ENCODE data around the gene LRIT1. TPM values are rescaled to one million over a fixed set of nuclear protein-coding genes. Genes with fewer than 3 reads are reported as not detected.
A peak's percentile ranks its signal among the peaks of the same experiment; 100 is the strongest.

The LRIT1 gene
- total and polyA plus RNA-seq, 3 donors from 2014 or later = 4.0 to 12.8 (median 6.6) TPM

DNA sequence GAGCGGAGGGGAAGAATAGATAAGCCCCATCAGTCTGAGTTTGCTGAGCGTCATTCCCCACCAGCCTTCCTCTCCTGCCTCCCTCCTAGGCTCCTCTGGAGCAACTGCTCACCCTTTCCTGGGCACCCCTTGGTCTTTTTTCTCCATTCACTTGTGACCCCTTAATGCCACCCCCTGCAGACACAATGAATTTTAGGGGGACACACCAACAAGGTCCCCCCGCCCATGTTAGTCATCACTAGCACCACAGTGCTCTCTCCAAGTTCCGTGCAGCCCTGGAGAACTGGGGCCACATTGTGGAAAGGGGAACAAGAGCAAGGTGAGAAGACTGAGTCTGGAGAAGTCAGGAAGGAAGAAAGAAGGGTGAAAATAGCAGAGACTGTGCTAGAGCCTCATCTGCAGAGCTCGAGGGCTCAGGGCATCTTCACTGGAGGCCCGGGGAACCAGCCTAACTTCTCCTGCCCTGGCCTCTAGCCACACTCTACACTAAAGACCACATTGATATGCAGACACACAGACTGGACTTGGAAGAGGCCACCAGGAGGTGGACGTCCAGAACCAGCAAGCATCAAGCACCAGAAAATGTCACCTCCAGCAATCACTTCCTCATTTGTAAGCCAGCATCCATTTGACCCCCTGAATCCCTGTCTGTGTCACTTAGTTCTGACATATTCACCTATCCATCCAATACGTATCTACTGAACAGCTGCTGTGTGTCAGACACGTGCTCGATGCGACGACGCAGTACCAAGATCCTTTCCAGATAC is 21.0 kb upstream of the LRIT1 start:
- Histone ChIP-seq H3K36me3 (ENCODE audit: low read depth, missing control alignments) (no peaks in the 10 kb centered on the region), H3K27ac (no peak overlapping the region), H3K27me3 (no peaks in the 10 kb centered on the region), H3K4me3 (no peak overlapping the region), H3K4me1 (no peaks in the 10 kb centered on the region), H3K9me3 (no peaks in the 10 kb centered on the region)
- no peak for DNase-seq
- 85% methylated on average over 13 of the region's 13 CpGs for WGBS, 2 donors
- intact Hi-C loops (cut with DNase I; ENCODE audit: low total_unique reads) = no loop called here
- no peak for TF ChIP-seq POLR2A (IDR thresholded peaks at IDR 0.05)
- TF ChIP-seq CTCF (IDR thresholded peaks at IDR 0.05) = no peak

DNA sequence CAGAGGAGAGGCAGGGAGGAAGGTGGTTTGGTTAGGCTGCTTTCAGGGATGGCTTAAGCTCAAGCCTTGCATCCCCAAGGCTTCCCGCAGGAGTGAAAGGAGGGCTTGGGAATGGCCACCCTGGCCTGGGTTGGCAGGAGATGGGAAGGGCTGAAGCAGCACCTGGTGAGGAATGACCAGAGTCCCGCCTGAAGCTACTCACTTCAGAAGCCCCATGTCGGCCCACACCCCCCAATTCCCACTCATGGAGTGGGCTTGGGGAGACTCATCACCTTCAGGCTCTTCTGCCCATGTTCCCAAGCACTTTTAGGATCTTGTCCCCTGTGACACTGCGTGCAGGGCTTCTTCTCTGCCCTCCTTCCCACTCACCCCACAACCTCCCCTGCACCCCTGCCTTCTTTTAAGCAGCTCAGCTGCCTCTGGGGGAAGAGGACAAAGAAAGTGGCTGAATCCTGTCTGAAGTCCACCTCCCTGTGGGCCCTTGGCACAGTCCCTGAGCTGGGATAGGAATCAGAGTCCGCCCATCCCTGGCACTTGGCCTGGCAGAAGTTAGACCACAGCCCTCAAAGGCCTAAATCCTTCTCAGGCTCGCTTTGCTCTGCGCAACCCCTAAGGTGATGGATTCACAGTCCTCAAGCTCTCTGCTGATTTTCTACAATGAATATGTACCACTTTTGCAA is 20.0 kb upstream of the LRIT1 start:
- H3K27ac ChIP-seq = no peak overlapping the region
- H3K4me1 ChIP-seq = no peaks in the 10 kb centered on the region
- no peaks in the 10 kb centered on the region for H3K36me3 ChIP-seq (ENCODE audit: low read depth, missing control alignments)
- no peaks in the 10 kb centered on the region for H3K9me3 ChIP-seq
- DNase-seq = no peak
- 85 to 92% methylated on average over 7 of the region's 7 CpGs for WGBS, 2 donors
- H3K27me3 ChIP-seq = no peaks in the 10 kb centered on the region
- intact Hi-C loops (cut with DNase I; ENCODE audit: low total_unique reads) = no loop called here
- TF ChIP-seq POLR2A (IDR thresholded peaks at IDR 0.05) (no peak), CTCF (IDR thresholded peaks at IDR 0.05) (no peak)
- no peak overlapping the region for H3K4me3 ChIP-seq

- DNase-seq = no peak
- no peaks in the 10 kb centered on the region for H3K9me3 ChIP-seq
- no peaks in the 10 kb centered on the region for H3K4me1 ChIP-seq
- H3K27me3 ChIP-seq = no peaks in the 10 kb centered on the region
- TF ChIP-seq POLR2A (IDR thresholded peaks at IDR 0.05) = no peak
- no peak for TF ChIP-seq CTCF (IDR thresholded peaks at IDR 0.05)
- WGBS, 2 donors = 84 to 88% methylated on average over 7 of the region's 7 CpGs
- H3K4me3 ChIP-seq = no peak overlapping the region
- no peaks in the 10 kb centered on the region for H3K36me3 ChIP-seq (ENCODE audit: low read depth, missing control alignments)
- no peak overlapping the region for H3K27ac ChIP-seq
- intact Hi-C loops (cut with DNase I; ENCODE audit: low total_unique reads) = no loop called here
These were observed 16.8 kb upstream of the LRIT1 start for GRCh38 chr10:84258034-84258695.

DNA sequence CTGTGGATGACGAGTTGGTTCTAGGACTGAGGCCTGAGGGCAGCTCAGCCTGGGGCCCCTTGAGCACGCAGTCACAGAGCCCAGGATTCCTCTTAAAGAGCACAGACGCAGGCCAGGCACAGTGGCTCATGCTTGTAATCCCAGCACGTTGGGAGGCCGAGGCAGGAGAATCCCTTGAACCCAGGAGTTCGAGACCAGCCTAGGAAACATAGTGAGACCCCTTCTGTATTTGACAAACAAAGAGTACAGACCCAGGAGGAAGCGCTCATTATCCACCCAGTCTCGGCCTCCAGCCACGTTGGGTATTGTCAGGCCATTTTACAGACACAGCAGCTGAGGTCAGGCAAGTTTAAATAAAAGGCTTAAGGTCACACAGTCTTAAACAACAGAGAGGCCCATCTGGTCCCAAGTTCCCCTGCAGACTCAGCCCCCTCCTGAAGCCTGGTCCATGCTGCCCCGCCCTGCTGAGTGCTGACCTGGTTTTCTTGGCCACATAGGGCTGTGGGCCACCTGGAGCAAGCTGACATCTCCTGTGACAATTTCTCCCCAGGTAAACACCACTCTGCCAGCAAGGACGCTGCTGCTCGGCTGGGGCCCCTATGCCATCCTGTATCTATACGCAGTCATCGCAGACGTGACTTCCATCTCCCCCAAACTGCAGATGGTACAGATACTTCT is 16.1 kb upstream of the LRIT1 start:
- H3K27me3 ChIP-seq = no peaks in the 10 kb centered on the region
- 70 to 71% methylated on average over 11 to 12 of the region's 15 CpGs for WGBS, 2 donors
- no peaks in the 10 kb centered on the region for H3K36me3 ChIP-seq (ENCODE audit: low read depth, missing control alignments)
- TF ChIP-seq POLR2A (IDR thresholded peaks at IDR 0.05) = no peak
- no peak for TF ChIP-seq CTCF (IDR thresholded peaks at IDR 0.05)
- H3K4me3 ChIP-seq = peak overlapping the region in 1 of 2 donors; percentile 41
- intact Hi-C loops (cut with DNase I; ENCODE audit: low total_unique reads) = no loop called here
- no peak overlapping the region for H3K27ac ChIP-seq
- H3K9me3 ChIP-seq = no peaks in the 10 kb centered on the region
- no peaks in the 10 kb centered on the region for H3K4me1 ChIP-seq
- no peak for DNase-seq
